ENCODE data around the gene ZBTB38.

Gene ZBTB38

GRCh38 chr3:141400073-141400971 lies 32.0 kb downstream of the ZBTB38 start:
- H3K27ac ChIP-seq = peak overlapping the region in 19 of 21 experiments; percentile 17 to 100 (median 88)
- no peak overlapping the region for H3K4me3 ChIP-seq

- Histone ChIP-seq H3K4me3 (no peak overlapping the region), H3K27ac (peak overlapping the region in 20 of 21 experiments; percentile 17 to 100 (median 98))
Observed at GRCh38 chr3:141401095-141401494, 32.8 kb downstream of the ZBTB38 start.

- H3K4me3 ChIP-seq = peak overlapping the region; percentile 59 to 92 (median 75)
- peak overlapping the region; percentile 91 to 100 (median 99) for H3K27ac ChIP-seq
Observed at GRCh38 chr3:141401573-141402475, 33.5 kb downstream of the ZBTB38 start.

- H3K4me3 ChIP-seq = peak overlapping the region; percentile 59 to 92 (median 75)
Observed at GRCh38 chr3:141402476-141403171, 34.3 kb downstream of the ZBTB38 start.

DNA sequence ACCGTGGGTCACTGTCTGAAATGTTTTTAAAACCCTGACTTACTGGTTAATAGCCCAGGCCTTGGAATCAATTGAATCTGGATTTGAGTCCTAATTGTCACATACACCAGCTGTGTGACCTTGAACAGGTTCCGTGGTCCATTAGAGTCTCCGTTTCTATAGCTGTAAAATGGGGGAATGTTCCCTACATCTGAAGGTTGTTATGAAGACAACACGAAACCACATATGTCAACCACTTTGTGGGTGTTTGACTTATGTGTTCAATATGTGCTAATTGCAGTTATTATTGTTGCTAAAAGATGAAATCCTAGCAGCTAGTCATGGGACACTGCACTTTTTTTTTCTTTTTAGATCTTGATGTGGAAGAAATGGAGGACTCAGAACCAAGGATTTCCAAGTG lies 35.3 kb downstream of the ZBTB38 start:
- H3K27ac ChIP-seq = peak overlapping the region in 19 of 21 experiments; percentile 64 to 100 (median 99)
- peak overlapping the region in 6 of 7 experiments; percentile 59 to 92 (median 75) for H3K4me3 ChIP-seq

More at GRCh38 chr3:141402476-141403171, 34.3 kb downstream of the ZBTB38 start:
- H3K27ac ChIP-seq = peak overlapping the region; percentile 91 to 100 (median 99)

DNA sequence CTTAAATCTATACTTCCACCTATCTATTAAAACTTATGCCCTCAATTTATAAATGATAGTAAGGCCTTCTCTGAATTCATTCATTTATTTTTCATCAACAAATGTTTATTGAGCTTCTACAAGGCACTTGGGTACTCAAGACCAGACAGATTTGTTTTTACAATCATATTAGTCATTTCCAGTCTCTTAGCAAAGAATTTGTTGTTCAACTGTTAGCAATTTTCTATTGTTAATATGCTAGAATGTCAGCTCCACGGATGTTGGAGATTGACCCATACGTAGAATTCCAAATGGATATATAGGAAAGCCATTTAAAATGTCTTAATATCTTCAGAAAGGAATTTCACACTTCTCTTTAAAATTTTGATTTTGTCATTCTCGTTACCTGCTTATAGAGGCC lies 36.7 kb downstream of the ZBTB38 start:
- Histone ChIP-seq H3K4me3 (no peak overlapping the region), H3K27ac (peak overlapping the region in 8 of 21 experiments; percentile 8 to 99 (median 98))

- Histone ChIP-seq H3K4me3 (no peak overlapping the region), H3K27ac (peak overlapping the region in 10 of 21 experiments; percentile 8 to 99 (median 79))
Observed at GRCh38 chr3:141405591-141405990, 37.3 kb downstream of the ZBTB38 start.

GRCh38 chr3:141406265-141406664 lies 38.0 kb downstream of the ZBTB38 start:
- Histone ChIP-seq H3K4me3 (no peak overlapping the region), H3K27ac (peak overlapping the region in 14 of 21 experiments; percentile 11 to 99 (median 58))

DNA sequence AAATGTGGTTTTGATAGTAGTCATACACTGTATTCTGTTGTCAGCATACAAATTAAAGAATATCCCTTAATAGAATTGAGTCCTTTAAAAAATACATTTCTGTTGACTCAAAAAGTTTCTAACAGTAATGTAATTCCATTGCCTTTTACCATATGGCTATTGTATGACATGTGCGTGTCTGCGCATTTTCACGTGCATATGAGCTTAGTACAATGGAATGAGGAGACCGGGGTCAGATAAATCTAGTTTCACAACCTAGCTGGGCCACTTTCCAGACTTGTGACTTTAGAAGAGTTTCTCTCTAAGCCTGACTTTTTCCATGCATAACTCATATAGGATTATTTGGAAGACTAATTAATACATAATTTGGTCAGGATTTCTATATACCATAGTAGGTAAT lies 38.7 kb downstream of the ZBTB38 start:
- Histone ChIP-seq H3K4me3 (no peak overlapping the region), H3K27ac (peak overlapping the region in 10 of 21 experiments; percentile 11 to 99 (median 62))

DNA sequence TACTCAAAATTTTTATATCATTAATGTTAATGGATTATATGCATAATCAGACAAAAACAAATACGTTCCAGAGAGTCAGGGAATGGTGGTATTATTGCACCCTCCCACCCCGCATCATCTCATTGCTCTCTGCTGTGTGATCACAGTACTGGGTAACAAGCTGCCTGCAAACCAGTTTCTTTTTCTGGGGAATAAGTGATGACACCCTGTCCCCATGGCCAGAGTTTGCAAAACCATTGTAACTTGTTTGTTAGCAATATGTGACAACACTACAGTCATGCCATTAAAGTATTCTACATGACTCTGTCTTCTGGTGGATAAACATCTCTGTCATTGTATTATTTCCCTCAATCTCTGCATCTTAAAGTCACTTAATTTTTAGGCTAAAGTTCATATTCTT lies 39.5 kb downstream of the ZBTB38 start:
- H3K4me3 ChIP-seq = no peak overlapping the region
- peak overlapping the region in 9 of 21 experiments; percentile 0 to 93 (median 87) for H3K27ac ChIP-seq

GRCh38 chr3:141408596-141408995 lies 40.3 kb downstream of the ZBTB38 start:
- Histone ChIP-seq H3K4me3 (no peak overlapping the region), H3K27ac (peak overlapping the region in 15 of 21 experiments; percentile 82 to 93 (median 89))

GRCh38 chr3:141409940-141410241 lies 41.6 kb downstream of the ZBTB38 start:
- Histone ChIP-seq H3K4me3 (no peak overlapping the region), H3K27ac (peak overlapping the region in 20 of 21 experiments; percentile 81 to 93 (median 88))

DNA sequence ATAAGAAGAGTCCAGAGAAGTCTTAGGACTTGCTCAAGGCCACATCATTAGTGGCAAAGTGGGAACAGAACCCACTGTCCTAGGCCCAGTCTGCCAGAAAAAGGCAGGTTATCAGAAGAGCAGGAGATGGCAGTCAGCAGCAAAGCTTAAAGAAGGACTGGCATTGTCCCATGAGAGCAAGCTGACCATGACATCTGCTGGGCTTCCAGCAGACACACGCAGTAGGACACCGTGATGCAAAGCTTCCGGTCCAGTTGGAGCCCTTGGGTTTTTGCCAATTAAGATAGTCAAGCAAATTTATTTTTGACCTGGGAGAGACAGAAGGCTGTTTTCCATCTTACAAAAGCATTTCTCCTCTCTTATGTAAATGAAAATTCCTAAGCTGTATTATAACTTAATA lies 42.1 kb downstream of the ZBTB38 start:
- H3K4me3 ChIP-seq = no peak overlapping the region
- peak overlapping the region in 20 of 21 experiments; percentile 81 to 93 (median 88) for H3K27ac ChIP-seq

DNA sequence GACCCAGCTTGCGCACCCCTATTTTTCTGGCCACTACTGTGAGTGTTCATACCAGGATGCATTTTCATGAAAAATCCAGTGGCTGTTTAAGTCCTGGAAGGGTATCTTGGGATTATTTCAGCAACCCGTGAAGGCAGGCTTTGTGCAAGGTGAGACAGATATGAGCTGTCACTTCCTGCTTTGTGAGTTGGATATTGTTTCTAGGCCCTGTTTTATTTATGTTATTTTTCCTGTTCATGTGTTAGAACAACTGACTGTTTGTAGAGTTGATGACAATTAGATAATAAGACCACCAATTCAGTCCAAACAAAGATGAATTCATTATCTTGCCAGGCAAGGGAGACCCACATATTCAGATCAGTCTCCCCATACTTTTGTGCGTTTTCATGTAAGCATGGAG lies 42.5 kb downstream of the ZBTB38 start:
- H3K4me3 ChIP-seq = no peak overlapping the region
- peak overlapping the region in 20 of 21 experiments; percentile 81 to 93 (median 88) for H3K27ac ChIP-seq

DNA sequence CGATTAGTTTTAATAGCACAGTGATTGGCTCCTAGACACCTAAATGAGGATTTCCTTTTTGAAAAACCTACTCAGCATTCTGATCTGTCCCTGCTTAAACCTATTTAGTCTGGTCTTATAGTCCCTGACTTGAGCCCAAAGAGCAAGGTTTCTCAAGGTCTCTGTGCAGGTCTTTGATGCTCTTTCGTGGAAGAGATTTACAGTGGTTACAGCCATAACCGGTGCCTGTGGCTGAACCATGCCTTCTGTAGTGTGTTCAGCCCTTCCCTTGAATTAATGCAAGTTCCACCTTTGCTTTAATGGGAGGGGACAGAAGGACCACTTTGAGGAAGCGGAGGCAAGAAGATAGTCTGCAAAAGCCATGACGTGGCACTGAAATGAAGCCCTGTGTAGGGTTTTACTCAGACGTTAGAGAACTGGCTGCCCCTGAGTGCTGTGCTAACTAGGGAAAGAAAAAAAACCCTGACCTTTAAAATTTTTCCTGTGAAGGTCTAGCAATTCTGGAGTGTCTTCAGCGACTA lies 43.0 kb downstream of the ZBTB38 start:
- Histone ChIP-seq H3K27ac (peak overlapping the region; percentile 16 to 93 (median 87)), H3K4me3 (no peak overlapping the region)

GRCh38 chr3:141412087-141412935 lies 44.0 kb downstream of the ZBTB38 start:
- H3K4me3 ChIP-seq = peak overlapping the region in 3 of 7 experiments; percentile 14 to 26 (median 16)
- H3K27ac ChIP-seq = peak overlapping the region in 20 of 21 experiments; percentile 81 to 93 (median 88)

DNA sequence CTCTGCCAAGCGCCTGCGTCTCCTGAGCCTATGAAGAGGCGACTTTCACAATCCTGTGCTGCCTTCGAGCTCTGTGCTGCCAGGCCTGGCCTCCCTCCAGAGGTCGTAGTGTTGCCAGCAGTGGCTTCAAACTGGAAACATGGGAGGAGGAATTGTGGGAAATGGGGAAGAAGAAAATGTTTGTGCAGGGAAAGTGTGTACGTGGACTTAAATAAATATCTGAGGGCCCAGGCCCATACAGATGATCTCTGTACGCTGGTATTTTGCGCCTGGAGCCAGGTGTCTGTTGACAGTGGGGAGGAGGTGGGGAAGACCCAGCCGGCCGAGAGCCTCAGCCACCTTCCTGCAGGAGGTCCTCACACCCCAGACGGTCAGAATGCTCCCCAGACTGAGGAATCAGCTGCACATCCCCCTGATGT lies 44.6 kb downstream of the ZBTB38 start:
- H3K27ac ChIP-seq = peak overlapping the region; percentile 64 to 93 (median 87)
- H3K4me3 ChIP-seq = peak overlapping the region in 3 of 7 experiments; percentile 14 to 26 (median 16)

DNA sequence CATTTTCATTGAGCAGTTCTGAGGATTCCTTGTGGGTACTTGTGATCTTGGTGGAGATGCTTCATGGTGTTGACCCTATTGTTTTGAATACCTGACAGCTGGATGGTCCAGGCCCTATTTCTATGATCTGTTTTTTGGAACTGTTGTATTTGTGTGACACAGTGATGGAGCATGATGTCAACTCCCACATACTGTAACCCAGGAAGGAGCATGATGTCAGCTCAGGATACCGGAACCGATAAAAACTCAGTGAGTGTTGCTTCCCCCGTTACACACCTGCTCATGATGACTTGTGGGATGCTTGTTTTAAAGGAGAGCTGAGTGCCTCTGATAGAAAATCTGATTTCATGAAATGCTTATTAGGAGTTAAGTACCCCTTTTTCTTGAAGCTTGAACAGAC lies 45.1 kb downstream of the ZBTB38 start:
- H3K27ac ChIP-seq = peak overlapping the region; percentile 64 to 93 (median 87)
- no peak overlapping the region for H3K4me3 ChIP-seq

All from skin epidermis (tissue), 12 donors.